Transverse colon (tissue), 4 donors: ENCODE results near the gene LRRC10B. TPM values are rescaled to one million over a fixed set of nuclear protein-coding genes. Genes with fewer than 3 reads are reported as not detected.

Experiments
- DNase-seq: peaks from one replicate; pipeline ENCODE4 v3.0.0-alpha.2; 2019
- H3K27ac ChIP-seq, 4 donors: fragments of 200-600 bp; sonication (generic); 2 replicates each; pipeline ENCODE4 v1.5.1; 2016 to 2018; ENCODE audit warnings: inconsistent platforms in 4 of 4
- H3K27me3 ChIP-seq: fragments of 200-600 bp; sonication (generic); 2 replicates; pipeline ENCODE4 v1.5.1; 2017; ENCODE audit warnings: inconsistent platforms
- H3K36me3 ChIP-seq, 4 donors: fragments of 200-600 bp; sonication (generic); 2 replicates each; pipeline ENCODE4 v1.5.1; 2017 to 2019; ENCODE audit warnings: inconsistent platforms in 4 of 4
- H3K4me1 ChIP-seq, 4 donors: fragments of 200-600 bp; sonication (generic); 2 replicates each; pipeline ENCODE4 v1.5.1; 2017 to 2020; ENCODE audit warnings: inconsistent platforms in 4 of 4
- H3K4me3 ChIP-seq, 4 donors: fragments of 200-600 bp; sonication (generic); 1 replicate in 1 of 4; 2 replicates in 3 of 4; pipeline versions ENCODE4 v1.5.1 to v1.6.1; 2017 to 2019; ENCODE audit warnings: inconsistent platforms in 4 of 4
- H3K9me3 ChIP-seq, 2 donors: fragments of 200-600 bp; sonication (generic); 2 replicates each; pipeline ENCODE4 v1.5.1; 2017 to 2019; ENCODE audit warnings: inconsistent platforms in 2 of 2
- EP300 ChIP-seq: sonication (generic); formaldehyde crosslinking; IDR thresholded peaks from one replicate; pipeline ENCODE4 v1.6.1; 2017; ENCODE audit warnings: antibody characterized with exemption, low read depth
- POLR2A ChIP-seq: fragments of 450-650 bp; IDR thresholded peaks from one replicate; pipeline ENCODE4 v1.6.1; 2016; ENCODE audit warnings: antibody characterized with exemption, mild to moderate bottlenecking, moderate library complexity
- POLR2AphosphoS5 ChIP-seq, 3 donors: sonication (generic); formaldehyde crosslinking; IDR thresholded peaks; one replicate each; pipeline ENCODE4 v1.6.1; 2016; ENCODE audit warnings: antibody characterized with exemption in 3 of 3
- WGBS, 2 donors: methylation state at CpG; one replicate each; pipeline ENCODE4 v1.1.5; 2018; ENCODE audit warnings: low coverage in 1 of 2; 5-methylcytosine and 5-hydroxymethylcytosine counted together
- in situ Hi-C, 4 donors: fragments of 200-750 bp; cut with MboI; loops; one replicate each; pipeline versions ENCODE4 v1.15.0 to v1.15.1; 2017; ENCODE audit warnings: low sequenced_read_pairs in 3 of 4, low pct_ligation_motif_present in 1 of 4, low pct_unique_long_range_greater_than_20kb in 1 of 4
- intact Hi-C: fragments of 100-400 bp; cut with DNase I; formaldehyde crosslinking; loops from one replicate; pipeline ENCODE4 v1.15.1; 2023; ENCODE audit warnings: low total_unique reads
- total RNA-seq, 4 donors: library from RNA; depleted of rRNA; stranded (reverse); fragments of >200 nt; gene quantifications; one replicate each; pipeline ENCODE4 v1.1.0, GENCODE V29; 2016
- TF ChIP-seq, protein P1 (sequence below), 5 experiments: fragments of 200-600 bp in 3 of 5; fragments of 450-650 bp in 2 of 5; sonication (generic) in 3 of 5; IDR thresholded peaks; 1 replicate in 2 of 5; 2 replicates in 3 of 5; pipeline ENCODE4 v1.5.1; 2016 to 2017; ENCODE audit warnings: antibody characterized with exemption in 5 of 5, inconsistent platforms in 3 of 5, mild to moderate bottlenecking in 2 of 5, moderate library complexity in 1 of 5

Gene LRRC10B
- total RNA-seq, 4 donors from 2014 or later: 0.32 to 1.1 (median 0.60) TPM; not detected in 1

DNA sequence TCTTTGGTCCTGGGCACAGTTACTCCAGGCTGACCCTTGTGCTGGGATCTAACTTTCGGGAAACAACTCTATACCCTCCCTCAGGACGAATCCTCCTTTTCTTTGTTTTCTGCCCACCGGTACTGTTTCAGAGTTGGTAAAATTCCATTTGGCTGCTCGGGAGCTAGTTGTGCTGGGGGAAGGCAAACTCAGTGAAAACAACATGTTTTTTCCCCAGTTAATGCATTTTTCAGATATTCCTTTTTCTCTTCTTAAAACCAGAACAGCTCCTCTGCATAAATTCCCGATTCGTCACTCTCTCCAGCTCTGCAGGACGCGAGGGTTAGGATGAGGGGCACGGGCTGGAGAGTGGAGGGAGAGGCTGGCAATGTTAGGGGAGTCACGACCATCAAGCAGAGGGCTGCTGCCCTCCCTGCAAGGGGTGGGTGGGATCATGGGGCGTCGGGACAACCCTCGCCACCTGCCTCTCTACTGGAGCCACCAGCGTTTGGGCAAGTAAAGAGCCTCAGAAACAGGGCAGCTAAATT lies 31.3 kb downstream of the LRRC10B start:
- Histone ChIP-seq H3K4me3 (no peak overlapping the region), H3K27ac (no peak overlapping the region), H3K27me3 (no peaks in the 10 kb centered on the region), H3K9me3 (no peaks in the 10 kb centered on the region), H3K36me3 (no peaks in the 10 kb centered on the region), H3K4me1 (no peaks in the 10 kb centered on the region)
- intact Hi-C loops: loop anchor here (10.0 kb wide), 1 partner anchor 85 kb away; no protein-coding TSS in a partner anchor
- 58 to 81% methylated on average over 5 to 14 of the region's 14 CpGs for WGBS, 2 donors
- TF ChIP-seq EP300 (no peak), POLR2AphosphoS5 (IDR thresholded peaks at IDR 0.05) (no peak), POLR2A (no peak)
- TF ChIP-seq, protein P1, sequence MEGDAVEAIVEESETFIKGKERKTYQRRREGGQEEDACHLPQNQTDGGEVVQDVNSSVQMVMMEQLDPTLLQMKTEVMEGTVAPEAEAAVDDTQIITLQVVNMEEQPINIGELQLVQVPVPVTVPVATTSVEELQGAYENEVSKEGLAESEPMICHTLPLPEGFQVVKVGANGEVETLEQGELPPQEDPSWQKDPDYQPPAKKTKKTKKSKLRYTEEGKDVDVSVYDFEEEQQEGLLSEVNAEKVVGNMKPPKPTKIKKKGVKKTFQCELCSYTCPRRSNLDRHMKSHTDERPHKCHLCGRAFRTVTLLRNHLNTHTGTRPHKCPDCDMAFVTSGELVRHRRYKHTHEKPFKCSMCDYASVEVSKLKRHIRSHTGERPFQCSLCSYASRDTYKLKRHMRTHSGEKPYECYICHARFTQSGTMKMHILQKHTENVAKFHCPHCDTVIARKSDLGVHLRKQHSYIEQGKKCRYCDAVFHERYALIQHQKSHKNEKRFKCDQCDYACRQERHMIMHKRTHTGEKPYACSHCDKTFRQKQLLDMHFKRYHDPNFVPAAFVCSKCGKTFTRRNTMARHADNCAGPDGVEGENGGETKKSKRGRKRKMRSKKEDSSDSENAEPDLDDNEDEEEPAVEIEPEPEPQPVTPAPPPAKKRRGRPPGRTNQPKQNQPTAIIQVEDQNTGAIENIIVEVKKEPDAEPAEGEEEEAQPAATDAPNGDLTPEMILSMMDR (IDR thresholded peaks at IDR 0.05): no peak
- DNase-seq: no peak
- in situ Hi-C loops: no loop called here

DNA sequence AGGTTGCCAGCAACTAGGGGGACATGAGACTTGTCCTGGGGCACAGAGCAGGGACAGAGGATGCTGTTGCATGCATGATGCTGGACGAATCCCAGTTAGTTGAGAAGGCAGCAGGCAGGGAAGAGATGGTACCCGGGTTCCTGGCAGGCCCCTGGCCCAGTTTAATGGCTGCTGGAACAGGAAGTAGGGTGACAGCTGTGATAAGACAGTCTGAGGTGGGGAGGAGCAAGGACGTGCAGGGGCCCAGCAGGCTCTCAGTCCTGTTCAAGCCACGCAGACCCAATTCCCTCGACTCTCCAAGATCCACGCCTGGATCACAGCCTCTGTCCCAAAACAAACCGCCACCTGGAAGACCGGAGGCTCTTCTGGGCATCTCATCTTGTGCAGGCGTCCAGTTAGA lies 32.0 kb downstream of the LRRC10B start:
- DNase-seq: no peak
- TF ChIP-seq POLR2A (no peak), POLR2AphosphoS5 (IDR thresholded peaks at IDR 0.05) (no peak), EP300 (no peak)
- TF ChIP-seq, protein P1 (IDR thresholded peaks at IDR 0.05): no peak
- H3K27me3 ChIP-seq: no peaks in the 10 kb centered on the region
- H3K4me3 ChIP-seq: no peak overlapping the region
- no peak overlapping the region for H3K27ac ChIP-seq
- in situ Hi-C loops (no loop called here), intact Hi-C loops (no loop called here)
- no peaks in the 10 kb centered on the region for H3K9me3 ChIP-seq
- no peaks in the 10 kb centered on the region for H3K36me3 ChIP-seq
- 64% methylated on average over 9 of the region's 9 CpGs; no CpG with 5 or more reads in 1 of the 2 donors for WGBS, 2 donors
- H3K4me1 ChIP-seq: no peaks in the 10 kb centered on the region

DNA sequence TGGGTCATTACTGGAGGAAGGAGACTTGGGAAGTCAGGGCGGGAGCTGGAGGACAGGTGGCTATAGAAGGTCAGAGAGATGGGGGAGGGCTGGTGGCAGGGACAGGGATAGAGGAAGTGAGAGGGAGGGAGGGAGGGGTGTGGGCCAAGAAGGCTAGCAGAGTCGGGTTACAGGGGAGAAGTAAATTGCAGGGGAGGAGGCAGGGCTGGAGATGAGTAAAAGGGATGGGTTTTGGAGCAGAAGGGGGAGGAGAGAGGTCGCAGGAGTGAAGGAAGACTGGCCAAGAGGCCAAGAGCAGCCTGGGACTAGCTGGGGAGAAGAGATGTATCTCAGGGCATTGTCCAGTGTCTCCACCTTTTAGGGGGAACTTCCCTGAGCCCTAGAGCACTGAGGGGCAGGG lies 33.0 kb downstream of the LRRC10B start:
- H3K36me3 ChIP-seq: no peaks in the 10 kb centered on the region
- intact Hi-C loops: no loop called here

DNA sequence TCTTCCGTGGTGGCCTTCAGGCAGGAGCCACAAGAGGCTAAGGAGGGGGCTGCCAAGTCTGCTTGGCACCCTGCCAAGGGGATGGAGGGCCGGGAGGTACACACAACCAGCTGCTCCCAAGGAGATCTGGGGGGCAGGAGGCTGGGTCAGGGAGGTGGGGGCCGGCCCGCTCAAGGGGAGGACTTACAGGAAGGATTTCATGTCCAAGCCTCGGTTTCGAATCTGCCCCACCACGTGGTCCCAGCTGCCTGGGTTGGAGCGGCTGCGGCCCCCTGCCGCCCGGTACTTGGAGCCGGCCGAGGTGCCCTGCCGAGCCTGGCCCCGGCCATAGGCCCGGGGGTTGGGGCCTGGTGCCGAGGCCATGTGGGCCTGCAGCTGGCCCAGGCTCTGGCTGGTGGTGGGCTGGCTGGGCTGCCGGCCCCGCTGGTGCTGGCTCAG lies 33.5 kb downstream of the LRRC10B start:
- Histone ChIP-seq H3K9me3 (no peaks in the 10 kb centered on the region), H3K4me3 (no peak overlapping the region), H3K27ac (no peak overlapping the region), H3K36me3 (no peaks in the 10 kb centered on the region), H3K4me1 (no peaks in the 10 kb centered on the region), H3K27me3 (peaks cover 11% of the 10 kb centered on the region)
- intact Hi-C loops (no loop called here), in situ Hi-C loops (no loop called here)
- WGBS, 2 donors: 53% methylated on average over 13 of the region's 19 CpGs; no CpG with 5 or more reads in 1 of the 2 donors
- no peak for TF ChIP-seq POLR2AphosphoS5 (IDR thresholded peaks at IDR 0.05)
- no peak for TF ChIP-seq POLR2A
- TF ChIP-seq, protein P1 (IDR thresholded peaks at IDR 0.05): no peak
- no peak for TF ChIP-seq EP300
- DNase-seq: no peak

More for the DNA sequence above, 33.0 kb downstream of the LRRC10B start:
- Histone ChIP-seq H3K27ac (no peak overlapping the region), H3K4me3 (no peak overlapping the region), H3K4me1 (no peaks in the 10 kb centered on the region), H3K9me3 (no peaks in the 10 kb centered on the region), H3K27me3 (peaks cover 10% of the 10 kb centered on the region)
- TF ChIP-seq POLR2AphosphoS5 (IDR thresholded peaks at IDR 0.05) (no peak), EP300 (no peak), POLR2A (no peak)
- TF ChIP-seq, protein P1 (IDR thresholded peaks at IDR 0.05): no peak
- DNase-seq: no peak
- in situ Hi-C loops: no loop called here
- WGBS, 2 donors: 24 to 29% methylated on average over 2 to 3 of the region's 3 CpGs
